ENCODE data around the gene HNF4A.

DNA sequence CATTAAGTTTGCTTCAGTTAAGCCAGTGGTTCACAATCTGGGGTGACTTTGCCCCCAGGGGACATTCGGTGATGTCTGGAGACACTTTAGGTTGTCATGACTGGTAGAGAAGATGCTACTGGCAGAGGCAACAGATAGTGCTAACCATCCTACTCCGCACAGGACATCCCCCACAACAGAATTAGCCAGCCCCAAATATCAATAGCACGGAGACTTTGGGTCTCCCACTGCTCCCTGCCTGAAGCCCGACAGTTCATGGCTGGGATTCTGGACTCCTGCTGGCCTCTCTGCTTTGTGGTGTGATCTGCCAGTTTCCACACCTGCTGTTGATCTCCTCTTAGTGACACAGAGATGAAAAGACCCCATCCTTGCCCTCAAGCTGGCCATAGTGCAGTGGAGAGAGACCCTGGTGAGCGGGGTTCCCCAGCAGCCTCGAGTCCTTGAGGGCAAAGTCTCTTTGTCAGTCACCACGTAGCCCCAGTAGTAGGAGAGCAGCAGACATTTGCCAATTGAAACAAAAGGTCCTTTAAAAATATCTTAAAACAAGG is 95.5 kb downstream of the HNF4A start:
- no peak for TF ChIP-seq GABPA (IDR thresholded peaks at IDR 0.05; ENCODE audit: low read depth)
- TF ChIP-seq POLR2AphosphoS5 (IDR thresholded peaks at IDR 0.05; ENCODE audit: low read depth, low read length), result no peak
- TF ChIP-seq, protein P1, sequence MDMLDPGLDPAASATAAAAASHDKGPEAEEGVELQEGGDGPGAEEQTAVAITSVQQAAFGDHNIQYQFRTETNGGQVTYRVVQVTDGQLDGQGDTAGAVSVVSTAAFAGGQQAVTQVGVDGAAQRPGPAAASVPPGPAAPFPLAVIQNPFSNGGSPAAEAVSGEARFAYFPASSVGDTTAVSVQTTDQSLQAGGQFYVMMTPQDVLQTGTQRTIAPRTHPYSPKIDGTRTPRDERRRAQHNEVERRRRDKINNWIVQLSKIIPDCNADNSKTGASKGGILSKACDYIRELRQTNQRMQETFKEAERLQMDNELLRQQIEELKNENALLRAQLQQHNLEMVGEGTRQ (IDR thresholded peaks at IDR 0.05; ENCODE audit: borderline replicate concordance, low read depth, low read length), result no peak
- TF ChIP-seq, protein P2, sequence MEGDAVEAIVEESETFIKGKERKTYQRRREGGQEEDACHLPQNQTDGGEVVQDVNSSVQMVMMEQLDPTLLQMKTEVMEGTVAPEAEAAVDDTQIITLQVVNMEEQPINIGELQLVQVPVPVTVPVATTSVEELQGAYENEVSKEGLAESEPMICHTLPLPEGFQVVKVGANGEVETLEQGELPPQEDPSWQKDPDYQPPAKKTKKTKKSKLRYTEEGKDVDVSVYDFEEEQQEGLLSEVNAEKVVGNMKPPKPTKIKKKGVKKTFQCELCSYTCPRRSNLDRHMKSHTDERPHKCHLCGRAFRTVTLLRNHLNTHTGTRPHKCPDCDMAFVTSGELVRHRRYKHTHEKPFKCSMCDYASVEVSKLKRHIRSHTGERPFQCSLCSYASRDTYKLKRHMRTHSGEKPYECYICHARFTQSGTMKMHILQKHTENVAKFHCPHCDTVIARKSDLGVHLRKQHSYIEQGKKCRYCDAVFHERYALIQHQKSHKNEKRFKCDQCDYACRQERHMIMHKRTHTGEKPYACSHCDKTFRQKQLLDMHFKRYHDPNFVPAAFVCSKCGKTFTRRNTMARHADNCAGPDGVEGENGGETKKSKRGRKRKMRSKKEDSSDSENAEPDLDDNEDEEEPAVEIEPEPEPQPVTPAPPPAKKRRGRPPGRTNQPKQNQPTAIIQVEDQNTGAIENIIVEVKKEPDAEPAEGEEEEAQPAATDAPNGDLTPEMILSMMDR (IDR thresholded peaks at IDR 0.05), result no peak
- no peak for TF ChIP-seq RAD21 (IDR thresholded peaks at IDR 0.05; ENCODE audit: low read length)
